Effector CD8-positive, alpha-beta T cell (primary cell): ENCODE results near the gene SDR9C7.
"Not testable (repeated sequence)": the region's sequence is repeated elsewhere in the genome, so short reads cannot be mapped to it uniquely, and the experiment has no call there.

Source experiments
- DNase-seq: peaks from one replicate; lab custom pipeline; 2025; lab: John Stamatoyannopoulos, UW
- total RNA-seq, 4 experiments: gene quantifications; one replicate each; lab custom pipeline; 2026; lab: John Stamatoyannopoulos, UW

Gene SDR9C7
- 0 to 0.18 (median 0.09) reads per million in 4 experiments for total RNA-seq

DNA sequence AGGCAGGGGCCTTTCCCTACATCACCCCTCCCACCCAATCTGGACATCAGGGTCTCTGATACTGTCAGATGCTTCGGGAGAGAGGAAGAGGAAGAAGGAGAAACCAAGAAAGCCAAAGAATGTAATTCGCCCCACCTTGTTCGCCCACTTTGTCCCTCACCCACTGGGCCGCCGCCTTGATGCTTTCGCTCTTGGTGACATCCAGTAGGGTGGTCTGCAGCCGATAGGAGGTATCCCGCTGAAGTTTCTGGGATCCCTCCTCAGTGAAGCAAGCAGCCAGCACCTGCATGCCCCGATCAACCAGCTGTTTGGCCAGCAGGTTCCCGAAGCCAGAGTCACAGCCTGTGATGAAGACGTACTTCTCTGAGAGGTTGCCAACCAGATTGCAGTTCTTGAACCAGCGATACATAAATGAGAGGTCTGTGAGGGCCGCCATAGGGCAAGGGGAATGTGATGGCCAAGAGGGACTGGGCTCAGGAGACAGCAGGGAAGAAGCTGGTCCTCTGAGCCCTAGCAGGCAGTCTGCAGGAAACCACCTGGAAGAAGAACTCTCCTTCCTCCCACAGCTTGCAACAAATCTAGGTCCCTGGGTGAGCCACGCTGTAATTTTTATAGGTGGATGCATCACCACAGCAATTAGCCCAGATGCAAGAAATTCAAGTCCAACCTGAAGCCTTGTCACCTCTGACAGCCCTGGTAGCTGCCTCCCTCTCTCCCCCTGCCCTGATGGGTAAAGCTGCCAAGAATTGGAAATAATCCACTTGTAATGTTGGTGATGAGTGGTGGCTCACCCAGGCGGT lies at the start of gene SDR9C7:
TSS of gene SDR9C7 (minus strand) at position 583 of the 800 bp plus-strand sequence. CDS start at position 436, 147 bp downstream.
- DNase-seq: no peak

DNA sequence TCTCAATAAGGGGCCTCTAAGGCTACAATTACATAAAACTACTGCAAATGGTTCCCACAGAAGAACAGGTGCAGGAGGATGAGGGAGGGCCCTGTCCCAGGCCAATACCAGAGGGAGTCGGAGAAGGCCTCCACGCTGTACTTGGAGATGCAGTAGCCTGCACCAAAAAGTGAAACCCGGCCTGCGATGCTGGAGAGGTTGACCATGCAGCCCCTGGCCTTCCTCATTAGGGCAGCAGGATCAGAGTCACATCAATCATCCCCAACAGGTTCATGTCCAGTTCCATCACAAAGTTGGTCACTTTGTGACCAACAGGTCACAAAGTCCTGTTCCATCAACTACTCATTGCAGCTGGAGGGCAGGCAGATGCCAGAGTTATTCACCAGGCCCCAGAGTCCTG lies 49.2 kb upstream of the SDR9C7 start:
- DNase-seq: no peak

DNA sequence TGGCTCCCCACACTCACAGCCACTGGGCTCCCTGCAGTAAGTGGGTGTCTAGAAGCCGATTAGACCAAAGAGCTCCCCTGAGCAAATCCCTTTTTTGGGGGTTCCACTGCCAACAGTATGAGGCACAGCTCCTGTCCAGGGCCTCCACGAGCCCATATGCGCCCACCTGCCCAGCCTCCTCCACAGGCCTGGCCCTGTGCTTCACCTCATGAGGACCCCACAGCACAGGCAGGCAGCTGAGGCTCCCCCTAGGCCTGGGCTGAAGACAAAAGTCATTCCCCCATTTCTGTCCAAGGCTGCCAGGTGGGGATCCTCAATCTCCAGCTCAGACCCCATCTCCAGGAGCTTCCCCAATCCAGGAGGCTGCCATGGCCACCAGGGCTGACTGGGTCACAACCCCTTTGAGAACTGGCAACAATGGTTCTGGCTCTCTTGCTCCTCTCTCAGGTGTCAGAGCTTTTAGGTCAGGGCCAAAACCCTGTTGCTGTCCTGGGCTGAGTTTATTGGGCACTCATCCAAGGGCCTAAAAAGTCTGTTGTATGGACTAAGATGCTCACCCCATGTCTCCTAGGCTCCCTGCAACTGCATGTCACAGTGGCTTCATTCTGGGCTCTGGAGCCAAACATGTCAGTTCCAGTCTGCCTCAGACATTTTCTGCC lies 48.5 kb upstream of the SDR9C7 start:
- not testable (repeated sequence) for DNase-seq

DNA sequence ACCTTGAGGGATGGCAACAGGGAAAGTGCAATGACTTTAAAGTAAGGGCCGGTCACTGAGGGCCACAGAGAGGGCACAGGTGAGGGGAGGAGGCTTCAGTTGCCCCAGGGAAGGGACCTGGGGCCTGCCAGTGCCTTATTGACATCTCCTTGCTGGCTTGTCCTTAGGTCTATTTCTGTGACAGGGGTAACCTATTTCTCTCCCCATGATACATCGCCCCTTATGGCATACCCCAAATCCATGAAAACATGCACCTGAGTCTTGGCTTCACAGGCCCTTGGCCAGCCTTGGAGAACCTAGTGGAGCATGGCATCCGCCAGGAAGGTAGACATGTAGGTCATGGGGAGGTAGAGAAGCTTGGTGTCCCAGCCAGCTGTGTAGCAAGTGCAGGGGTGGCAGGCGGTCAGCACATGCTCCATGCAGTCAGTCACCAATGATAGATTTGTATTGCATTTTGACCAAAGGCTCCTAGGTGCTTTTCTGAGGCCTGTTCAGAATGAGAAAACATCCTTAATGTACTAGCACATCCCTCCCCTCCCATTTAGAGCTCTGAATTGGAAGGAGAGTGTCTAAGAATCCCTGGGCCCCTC lies 46.8 kb upstream of the SDR9C7 start:
- DNase-seq: no peak

- DNase-seq: no peak
Observed at GRCh38 chr12:56980268-56980667, 46.1 kb upstream of the SDR9C7 start.

DNA sequence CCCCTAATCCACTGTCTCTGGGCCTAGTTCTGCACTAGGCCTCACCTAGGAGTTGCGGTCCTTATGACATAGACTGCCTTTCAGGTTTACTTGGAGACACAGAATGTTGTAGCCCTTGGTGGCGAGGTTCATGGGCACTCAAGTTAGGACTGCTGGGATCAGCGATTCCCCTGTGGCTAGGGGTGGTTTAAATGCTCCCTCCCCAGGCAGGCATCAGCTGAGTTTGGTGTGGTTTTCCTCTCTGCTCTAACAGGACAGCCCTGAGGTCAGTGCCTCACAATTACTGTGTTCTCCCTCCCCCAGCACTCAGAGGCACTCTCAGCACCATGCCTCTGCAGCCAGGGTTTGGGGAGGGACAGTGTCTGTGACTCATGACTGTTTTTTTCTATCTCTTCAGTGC lies 45.4 kb upstream of the SDR9C7 start:
- no peak for DNase-seq

DNA sequence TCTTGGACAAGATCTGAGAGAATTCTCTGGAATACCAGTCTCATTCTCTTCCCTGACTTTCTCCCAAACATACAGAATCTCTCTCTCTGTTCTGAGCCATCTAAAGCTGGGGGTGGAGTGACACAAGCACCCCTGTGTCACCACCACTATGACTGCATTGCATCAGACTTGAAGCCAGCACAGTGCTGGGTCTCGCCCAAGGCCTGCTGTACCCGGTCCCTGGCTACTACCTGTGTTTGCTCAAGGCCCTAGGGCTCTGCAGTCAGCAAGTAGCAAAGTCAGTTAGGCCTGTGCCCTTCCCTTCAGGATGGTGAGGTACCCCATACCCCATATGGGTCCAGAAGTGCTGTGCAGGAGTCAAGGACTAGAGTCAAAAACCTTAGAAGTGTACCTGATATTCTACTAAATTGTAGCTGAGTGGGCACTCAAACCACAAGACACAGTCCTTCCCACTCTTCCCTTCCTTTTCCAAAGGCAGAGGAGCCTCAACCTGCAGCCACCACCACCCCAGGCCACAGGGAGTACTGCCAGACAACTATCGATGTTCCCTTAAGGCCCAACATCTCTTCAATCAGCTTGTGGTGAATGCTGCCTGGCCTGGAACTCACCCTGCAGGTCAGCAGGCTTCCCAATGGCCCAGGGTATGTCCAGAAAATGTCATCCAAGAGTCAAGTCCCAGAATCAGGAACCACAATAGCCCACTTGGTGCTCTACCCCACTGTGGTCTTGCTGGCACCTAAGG lies 44.4 kb upstream of the SDR9C7 start:
- DNase-seq: no peak

GRCh38 chr12:56977361-56977760 lies 43.2 kb upstream of the SDR9C7 start:
- DNase-seq: not testable (repeated sequence)

GRCh38 chr12:56974224-56974623 lies 40.0 kb upstream of the SDR9C7 start:
- not testable (repeated sequence) for DNase-seq

DNA sequence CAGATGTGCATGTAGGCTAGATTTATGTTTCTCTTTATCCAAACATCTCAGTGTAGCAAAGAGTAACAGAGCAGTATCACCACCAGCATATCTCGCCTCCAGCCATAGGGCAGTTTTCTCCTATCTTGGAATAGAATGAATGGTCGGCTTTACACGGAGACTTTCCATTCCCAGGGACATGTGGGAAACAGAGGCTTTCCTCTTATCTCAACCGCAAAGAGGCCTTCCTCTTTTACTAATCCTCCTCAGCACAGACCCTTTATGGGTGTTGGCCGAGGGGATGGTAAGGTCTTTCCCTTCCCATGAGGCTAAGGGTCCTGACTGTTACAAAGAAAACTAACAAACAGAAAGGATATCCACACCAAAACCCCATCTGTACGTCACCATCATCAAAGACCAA lies 34.7 kb upstream of the SDR9C7 start:
- not testable (repeated sequence) for DNase-seq

DNA sequence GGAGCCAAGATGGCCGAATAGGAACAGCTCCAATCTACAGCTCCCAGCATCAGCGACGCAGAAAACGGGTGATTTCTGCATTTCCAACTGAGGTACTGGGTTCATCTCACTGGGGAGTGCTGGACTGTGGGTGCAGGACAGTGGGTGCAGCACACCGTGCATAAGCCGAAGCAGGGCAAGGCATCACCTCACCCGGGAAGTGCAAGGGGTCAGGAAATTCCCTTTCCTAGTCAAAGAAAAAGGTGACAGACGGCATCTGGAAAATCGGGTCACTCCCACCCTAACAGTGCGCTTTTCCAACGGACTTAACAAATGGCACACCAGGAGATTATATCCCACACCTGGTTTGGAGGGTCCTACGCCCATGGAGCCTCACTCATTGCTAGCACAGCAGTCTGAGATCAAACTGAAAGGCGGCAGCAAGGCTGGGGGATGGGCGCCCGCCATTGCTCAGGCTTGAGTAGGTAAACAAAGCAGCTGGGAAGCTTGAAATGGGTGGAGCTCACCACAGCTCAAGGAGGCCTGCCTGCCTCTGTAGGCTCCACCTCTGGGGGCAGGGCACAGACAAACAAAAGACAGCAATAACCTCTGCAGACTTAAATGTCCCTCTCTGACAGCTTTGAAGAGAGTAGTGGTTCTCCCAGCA lies 31.9 kb upstream of the SDR9C7 start:
- DNase-seq: not testable (repeated sequence)

DNA sequence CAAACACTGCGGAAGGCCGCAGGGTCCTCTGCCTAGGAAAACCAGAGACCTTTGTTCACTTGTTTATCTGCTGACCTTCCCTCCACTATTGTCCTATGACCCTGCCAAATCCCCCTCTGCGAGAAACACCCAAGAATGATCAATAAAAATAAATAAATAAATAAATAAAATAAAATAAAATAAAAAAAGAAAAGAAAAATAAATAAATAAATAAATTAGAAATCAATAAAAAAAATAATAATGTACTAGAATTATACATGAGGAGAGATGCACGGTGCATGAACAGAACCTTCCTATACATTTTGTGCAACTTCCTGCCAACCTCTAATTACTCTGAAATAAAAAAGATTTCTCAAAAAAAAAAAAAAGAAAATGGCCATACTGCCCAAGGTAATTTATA lies 30.9 kb upstream of the SDR9C7 start:
- DNase-seq: not testable (repeated sequence)

DNA sequence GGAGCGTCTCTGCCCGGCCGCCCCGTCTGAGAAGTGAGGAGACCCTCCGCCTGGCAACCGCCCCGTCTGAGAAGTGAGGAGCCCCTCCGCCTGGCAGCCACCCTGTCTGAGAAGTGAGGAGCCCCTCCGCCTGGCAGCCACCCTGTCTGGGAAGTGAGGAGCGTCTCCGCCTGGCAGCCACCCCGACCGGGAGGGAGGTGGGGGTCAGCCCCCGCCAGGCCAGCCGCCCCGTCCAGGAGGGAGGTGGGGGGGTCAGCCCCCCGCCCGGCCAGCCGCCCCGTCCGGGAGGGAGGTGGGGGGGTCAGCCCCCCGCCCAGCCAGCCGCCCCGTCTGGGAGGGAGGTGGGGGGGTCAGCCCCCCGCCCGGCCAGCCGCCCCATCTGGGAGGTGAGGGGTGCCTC lies 29.3 kb upstream of the SDR9C7 start:
- DNase-seq: not testable (repeated sequence)

GRCh38 chr12:56962247-56962646 lies 28.0 kb upstream of the SDR9C7 start:
- not testable (repeated sequence) for DNase-seq

- DNase-seq: no peak
Observed at GRCh38 chr12:56958422-56958821, 24.2 kb upstream of the SDR9C7 start.

- no peak for DNase-seq
Observed at GRCh38 chr12:56957229-56958052, 23.2 kb upstream of the SDR9C7 start, which contains the start of gene RDH16. Gene RDH16, minus strand, starts transcription at chr12:56957608. Its CDS starts 146 bp downstream, at chr12:56957462.

DNA sequence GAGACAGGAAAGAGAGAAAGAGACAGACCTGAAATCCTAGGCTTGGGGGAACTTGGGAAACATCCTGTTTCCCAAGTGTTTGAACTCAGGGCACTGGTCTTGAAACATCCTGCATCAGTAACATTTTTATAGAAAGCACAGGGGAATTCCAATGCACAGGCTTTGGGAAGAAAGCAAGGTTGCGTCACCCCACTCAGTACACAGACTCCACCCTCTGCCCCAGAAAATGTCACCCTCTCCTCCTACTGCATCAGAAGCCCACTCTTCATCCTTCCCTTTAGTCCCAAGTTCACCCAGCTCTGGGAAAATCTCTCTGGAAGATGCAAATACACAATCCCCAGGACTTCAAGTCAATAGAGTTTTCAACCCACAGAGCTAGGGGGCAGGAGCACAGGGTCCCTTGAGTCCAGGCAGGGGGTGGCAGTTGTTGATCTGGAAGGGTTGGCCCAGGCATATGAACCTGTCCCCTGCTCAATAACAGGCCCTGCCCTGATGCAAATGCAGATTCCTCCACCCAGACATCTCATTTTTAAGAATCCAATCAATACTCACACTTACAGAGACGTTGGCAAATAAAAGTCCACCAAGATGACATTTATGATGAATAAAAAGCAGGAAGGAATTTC lies 21.5 kb upstream of the SDR9C7 start:
- DNase-seq: no peak

- DNase-seq: no peak
Observed at GRCh38 chr12:56954958-56955355, 20.7 kb upstream of the SDR9C7 start.

GRCh38 chr12:56954057-56954957 lies 20.1 kb upstream of the SDR9C7 start:
- DNase-seq: no peak
